Endometrial microvascular endothelial cells (primary cell): ENCODE measurements around the gene TMEM131. TPM values are rescaled to one million over a fixed set of nuclear protein-coding genes. Genes with fewer than 3 reads are reported as not detected.

ENCODE experiments used
- in situ Hi-C: cut with HindIII; loops from 2 replicates; pipeline ENCODE4 v1.10.0; 2017; ENCODE audit warnings: low sequenced_read_pairs, low pct_unique_long_range_greater_than_20kb; ENCODE audit errors: inconsistent ontology term
- total RNA-seq: library from RNA; depleted of rRNA; stranded (reverse); fragments of >200 nt; gene quantifications from one replicate; pipeline ENCODE4 v1.2.3, GENCODE V29; 2015; ENCODE audit errors: inconsistent ontology term

The TMEM131 gene
- total RNA-seq, 1 donor from 2014 or later = 30.9 TPM

DNA sequence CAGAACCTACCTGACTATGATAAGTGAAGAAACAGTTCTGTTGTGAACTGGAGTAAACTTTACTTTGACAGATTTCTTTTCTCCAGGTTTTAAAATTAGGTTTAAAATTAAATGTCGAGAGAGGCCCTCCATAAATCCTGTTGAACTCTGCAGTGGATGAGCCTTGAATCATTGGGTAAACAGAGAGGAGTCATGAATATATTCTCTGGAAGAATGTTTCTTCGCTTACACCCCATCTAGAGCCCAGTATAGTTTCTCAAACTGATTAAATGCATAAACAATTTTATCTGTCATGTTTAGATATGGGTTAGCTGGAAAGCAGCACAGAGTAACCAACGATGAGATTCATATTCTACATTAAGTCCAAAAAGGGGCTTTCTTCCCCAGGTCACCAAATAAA, 198.4 kb downstream of the TMEM131 start:
- in situ Hi-C loops = no loop called here

DNA sequence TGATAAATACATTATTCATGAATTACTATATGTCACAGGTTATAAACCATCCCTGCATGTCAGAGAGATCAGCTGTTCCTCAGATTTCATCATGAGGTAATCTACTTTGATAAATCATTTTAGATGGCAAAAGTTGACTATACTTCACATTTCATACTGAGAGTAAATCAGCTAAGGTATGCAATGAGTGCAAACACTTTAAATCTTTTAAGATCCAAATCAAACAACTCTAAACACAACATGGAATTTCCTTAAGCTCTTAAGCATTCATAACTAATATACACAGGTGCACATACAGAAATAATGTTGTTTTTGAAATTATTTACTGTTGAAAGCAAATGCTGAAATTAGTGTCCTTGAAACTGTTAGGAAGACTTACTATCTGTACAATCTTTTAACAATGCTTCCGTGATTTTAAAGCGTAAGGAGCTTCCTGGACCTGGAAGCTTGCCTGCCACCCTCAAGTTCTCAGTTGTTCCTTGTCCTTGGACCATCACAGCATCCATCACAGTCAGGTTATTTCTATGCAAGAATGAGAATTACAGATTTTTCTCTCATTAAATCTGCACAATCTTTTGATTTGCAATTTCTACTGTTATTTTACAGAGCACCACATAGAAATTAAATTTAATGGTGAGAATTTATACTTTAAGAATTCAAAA, 199.2 kb downstream of the TMEM131 start:
- in situ Hi-C loops = no loop called here

- in situ Hi-C loops = no loop called here
Observed at GRCh38 chr2:97792416-97792815, 203.3 kb downstream of the TMEM131 start.

- in situ Hi-C loops = no loop called here
Observed at GRCh38 chr2:97788986-97789644, 206.6 kb downstream of the TMEM131 start.

- in situ Hi-C loops = no loop called here
Observed at GRCh38 chr2:97785818-97786217, 209.9 kb downstream of the TMEM131 start.

DNA sequence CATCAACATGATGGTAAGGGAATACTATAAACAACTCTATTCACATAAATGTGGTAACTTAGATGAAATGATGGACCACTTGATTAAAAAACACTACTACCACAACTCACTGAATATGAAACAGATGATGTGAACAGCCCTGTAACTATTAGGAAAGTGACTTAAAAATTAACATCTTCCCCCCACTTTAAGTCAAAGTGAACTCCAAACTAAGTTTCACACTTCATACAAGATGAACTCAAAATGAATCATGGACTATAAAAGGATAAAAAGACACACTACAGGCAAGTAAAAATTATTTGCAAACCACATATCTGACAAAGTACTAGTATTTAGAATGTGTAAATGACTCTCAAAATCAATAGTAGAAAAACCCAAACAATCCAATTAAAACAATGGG, 210.8 kb downstream of the TMEM131 start:
- in situ Hi-C loops = no loop called here

GRCh38 chr2:97781981-97782380, 213.8 kb downstream of the TMEM131 start:
- in situ Hi-C loops = no loop called here

- in situ Hi-C loops = no loop called here
Observed at GRCh38 chr2:97779141-97779540, 216.6 kb downstream of the TMEM131 start.

GRCh38 chr2:97775074-97775473, 220.7 kb downstream of the TMEM131 start:
- in situ Hi-C loops = no loop called here

GRCh38 chr2:97774425-97774824, 221.3 kb downstream of the TMEM131 start:
- in situ Hi-C loops = no loop called here

DNA sequence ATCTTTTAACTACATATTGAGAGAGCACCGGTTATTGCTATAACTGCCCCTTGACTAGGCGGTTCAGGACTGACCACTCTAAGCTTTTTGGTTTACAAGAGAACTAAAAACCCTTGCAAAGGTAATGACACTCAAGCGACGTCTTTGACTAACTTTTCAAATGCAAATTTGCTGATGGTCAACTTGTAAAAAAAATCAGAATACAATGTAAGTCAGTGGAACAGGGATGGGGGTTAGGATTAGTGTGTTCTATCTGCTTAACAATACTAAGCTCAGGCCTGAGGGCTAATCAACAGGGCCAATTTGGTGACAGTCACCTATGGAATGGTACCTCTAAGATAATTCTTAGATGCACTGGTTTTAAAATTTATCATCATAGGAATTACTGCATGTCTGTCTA, 225.3 kb downstream of the TMEM131 start:
- in situ Hi-C loops = no loop called here

DNA sequence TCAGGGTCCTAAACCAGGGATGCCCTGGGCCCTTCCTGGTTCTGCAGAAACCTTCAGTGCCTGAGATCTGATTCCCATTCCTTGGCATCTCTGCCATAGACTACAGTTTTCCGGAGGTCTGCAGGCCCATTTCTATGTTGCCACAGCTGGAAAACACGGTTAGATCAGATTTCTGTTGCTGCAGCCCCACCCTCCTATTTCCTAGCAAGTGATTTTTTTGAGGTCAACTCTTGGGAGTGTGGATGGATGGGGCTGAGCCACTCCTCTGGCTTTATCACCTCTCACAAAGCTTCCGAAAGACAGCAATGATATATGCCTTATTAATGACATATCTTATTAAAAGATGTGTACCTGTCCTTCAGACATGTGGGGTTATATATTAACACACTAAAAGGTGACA, 226.0 kb downstream of the TMEM131 start:
- in situ Hi-C loops = no loop called here

- in situ Hi-C loops = no loop called here
Observed at GRCh38 chr2:97769308-97769707, 226.4 kb downstream of the TMEM131 start.

DNA sequence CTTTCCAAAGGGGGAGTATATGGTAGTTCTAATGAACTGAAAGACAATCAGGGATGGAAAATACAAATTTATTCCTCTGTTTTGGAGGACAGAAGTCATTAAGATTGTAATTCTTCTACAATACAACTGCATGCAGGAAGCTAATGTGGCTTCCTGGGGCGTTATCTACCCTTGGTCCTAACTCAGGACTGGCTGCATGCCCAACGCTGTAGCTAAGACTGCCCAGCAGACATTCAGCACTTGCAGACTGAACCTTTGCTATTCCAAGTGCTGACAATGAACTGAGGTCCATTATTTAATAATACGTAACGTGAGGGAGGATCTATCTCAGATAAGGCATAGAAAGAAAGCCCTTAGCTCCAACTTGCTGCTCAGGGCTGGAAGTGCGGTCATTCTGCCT, 229.2 kb downstream of the TMEM131 start:
- in situ Hi-C loops = no loop called here

DNA sequence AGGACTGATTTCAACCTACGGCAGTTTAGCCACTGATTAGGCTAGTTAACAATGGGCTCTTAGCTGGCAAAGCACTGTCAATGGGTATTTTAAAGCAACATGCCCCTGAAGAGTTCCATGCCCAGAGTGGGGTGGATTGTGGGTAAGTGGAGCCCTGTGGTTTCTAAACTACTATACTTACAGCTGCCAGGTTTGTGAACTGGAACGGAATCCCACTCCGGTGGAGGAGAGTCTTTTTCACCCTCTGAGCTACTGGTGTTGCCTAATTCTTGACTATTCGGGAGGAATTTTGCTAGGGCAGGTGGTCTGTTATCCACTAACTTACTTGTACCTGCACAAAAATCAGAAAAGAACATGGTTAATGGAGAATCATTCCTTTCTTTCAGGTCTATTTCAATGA, 229.8 kb downstream of the TMEM131 start:
- in situ Hi-C loops = no loop called here

DNA sequence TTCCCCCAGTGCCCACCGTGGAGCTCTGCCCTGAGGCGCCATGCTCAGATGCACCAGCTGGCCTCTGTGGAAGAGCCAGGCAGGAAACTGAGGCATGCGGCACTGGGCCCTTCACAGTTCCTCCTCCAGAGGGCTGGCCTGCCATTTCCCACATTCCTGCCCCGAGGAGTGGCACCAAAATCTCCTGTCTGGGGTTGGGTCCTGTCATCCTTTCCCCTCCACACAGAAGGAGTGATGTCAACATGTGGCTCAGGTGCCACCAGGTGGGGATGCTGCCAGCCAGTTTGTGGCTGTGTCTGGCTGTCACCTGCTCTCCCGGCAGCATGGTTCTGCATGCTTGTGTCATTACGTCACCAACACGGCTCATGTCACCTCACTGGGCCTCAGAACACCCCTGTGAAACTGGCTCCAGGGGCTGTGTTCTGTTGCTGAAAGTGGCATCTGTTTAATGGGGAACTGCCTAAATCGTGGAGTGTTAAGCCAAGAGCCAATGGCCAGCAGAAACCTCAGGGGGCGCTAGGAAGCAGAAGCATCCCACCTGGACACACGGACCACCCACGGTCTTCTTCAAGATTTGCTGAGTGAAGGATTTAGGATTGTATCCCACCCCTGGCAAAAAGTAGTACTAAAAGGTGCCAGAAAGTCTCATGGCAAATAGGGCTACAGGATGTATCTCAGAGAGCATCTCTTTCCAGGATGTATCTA, 231.0 kb downstream of the TMEM131 start:
- in situ Hi-C loops = no loop called here

- in situ Hi-C loops = no loop called here
Observed at GRCh38 chr2:97763176-97763845, 232.4 kb downstream of the TMEM131 start.

DNA sequence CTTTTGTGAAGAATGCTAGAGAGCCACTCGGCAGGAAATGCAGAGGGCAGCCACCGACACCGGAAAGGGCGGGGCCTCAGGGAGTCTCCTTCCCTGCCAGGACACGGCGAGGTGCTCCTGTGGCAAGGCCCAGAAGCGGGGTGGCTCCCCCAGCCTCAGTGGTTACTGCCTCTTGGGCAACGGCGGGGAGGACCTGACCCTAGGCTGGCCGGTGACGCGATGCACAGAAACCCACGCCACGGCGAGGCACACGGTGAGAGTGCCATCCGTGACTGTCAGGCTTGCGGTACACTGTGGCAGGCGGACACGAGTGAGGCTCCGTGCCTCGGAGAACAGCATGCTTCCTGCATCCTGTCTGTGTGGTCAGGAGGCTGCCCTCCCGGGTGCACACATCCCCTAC, 234.6 kb downstream of the TMEM131 start:
- in situ Hi-C loops = no loop called here

GRCh38 chr2:97760480-97761049, 235.2 kb downstream of the TMEM131 start:
- in situ Hi-C loops = no loop called here
